Measurements from ENCODE around the gene FERD3L. TPM values are rescaled to one million over a fixed set of nuclear protein-coding genes. Genes with fewer than 3 reads are reported as not detected.
"Not testable (repeated sequence)": the region's sequence is repeated elsewhere in the genome, so short reads cannot be mapped to it uniquely, and the experiment has no call there.

The FERD3L gene, protein sequence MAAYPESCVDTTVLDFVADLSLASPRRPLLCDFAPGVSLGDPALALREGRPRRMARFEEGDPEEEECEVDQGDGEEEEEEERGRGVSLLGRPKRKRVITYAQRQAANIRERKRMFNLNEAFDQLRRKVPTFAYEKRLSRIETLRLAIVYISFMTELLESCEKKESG
- total RNA-seq (2014; rRNA removed; shearing (Covaris generic)) = not detected in 2 replicates

DNA sequence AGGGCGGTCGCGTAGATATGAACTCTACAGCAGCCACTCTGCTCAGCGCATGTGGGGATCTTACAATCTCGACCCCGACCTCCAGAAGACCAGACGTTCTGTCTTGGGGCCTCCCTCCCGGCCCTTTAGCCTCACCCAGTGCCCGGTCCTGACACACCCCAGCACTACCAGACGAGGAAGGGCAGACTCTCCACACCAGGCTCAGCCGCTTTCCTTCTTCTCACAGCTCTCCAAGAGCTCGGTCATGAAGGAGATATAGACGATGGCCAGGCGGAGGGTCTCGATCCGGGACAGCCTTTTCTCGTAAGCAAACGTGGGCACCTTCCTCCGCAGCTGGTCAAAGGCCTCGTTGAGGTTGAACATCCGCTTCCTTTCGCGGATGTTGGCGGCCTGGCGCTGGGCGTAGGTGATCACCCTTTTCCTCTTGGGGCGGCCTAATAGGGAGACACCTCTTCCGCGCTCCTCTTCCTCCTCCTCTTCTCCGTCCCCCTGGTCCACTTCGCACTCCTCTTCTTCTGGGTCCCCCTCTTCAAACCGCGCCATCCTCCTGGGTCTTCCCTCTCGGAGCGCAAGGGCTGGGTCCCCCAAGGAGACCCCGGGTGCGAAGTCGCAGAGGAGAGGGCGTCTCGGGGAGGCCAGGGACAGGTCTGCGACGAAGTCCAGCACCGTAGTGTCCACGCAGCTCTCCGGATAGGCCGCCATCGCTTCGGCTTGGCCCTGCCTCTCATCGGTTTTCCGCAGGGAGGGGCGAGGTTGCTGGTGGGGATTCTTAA is at the start of gene FERD3L:
FERD3L (minus strand) TSS at position 761 of the 773 bp plus-strand sequence; CDS start at position 702, 59 bp downstream.
- DNase-seq (ENCODE audit: low spot score) = no peak

DNA sequence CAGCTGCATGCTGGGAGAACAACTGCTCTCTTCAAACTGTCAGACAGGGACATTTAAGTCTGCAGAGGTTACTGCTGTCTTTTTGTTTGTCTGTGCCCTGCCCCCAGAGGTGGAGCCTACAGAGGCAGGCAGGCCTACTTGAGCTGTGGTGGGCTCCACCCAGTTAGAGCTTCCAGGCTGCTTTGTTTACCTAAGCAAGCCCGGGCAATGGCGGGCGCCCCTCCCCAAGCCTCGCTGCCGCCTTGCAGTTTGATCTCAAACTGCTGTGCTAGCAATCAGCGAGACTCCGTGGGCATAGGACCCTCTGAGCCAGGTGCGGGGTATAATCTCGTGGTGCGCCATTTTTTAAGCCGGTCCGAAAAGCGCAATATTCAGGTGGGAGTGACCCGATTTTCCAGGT is 49.2 kb upstream of the FERD3L start:
- not testable (repeated sequence) for DNase-seq (ENCODE audit: low spot score)

DNA sequence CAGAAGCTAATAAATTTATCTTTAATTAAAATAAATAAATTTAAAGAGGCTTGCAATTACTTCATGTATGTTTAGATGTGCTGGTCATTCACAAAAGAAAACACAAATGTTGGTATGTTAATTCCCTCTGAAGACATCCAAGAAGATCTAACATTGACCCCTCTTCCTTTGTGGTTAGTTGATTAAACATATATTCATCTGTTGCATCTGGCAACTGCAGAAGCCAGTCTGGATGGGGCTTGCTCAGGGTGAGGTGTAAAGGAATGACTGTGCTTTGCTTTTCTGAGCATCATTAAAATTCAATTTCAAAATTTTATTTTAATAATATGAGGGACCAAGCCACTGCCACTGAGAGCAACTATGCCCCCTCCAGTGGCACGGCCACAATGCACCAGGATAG is 36.4 kb upstream of the FERD3L start:
- no peak for DNase-seq (ENCODE audit: low spot score)

DNA sequence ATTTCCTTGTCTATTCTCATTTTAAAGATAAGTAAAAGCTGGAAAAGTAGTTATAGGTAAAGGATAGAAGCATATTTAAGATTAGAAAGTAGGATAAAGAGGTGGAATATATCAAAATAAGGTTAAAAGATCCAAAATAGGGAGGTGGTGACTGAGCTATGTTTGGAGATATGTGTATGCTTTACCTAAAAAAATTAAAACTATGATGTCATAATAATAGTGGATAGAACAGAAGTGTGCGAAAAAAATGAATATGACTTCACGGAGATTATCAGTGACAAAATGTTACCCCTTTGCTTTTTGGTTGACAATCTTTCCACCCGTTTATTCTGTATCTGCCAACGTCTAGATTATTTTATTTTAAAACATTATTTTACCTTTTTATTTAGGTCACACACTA is 33.4 kb upstream of the FERD3L start:
- no peak for DNase-seq (ENCODE audit: low spot score)

DNA sequence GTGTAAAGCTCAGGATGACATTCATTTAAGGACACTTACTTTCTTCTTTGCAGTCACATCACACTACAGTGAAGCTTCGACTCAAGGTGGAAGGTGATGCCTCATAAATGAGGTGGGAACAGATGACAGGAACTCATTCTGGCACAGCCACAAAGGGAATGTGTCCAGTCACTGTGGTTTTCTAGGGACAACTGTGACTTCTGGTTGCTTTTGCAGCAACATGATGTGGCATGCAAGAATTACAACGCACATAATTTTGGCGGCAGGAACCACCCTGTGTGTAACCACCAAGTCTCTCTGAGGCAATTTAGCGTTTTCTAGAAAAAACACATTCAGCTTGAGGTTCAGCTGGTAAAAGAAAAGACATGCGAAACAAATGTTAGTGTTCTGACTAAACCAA is 32.0 kb upstream of the FERD3L start:
- peak; percentile 96 for DNase-seq (ENCODE audit: low spot score)

DNA sequence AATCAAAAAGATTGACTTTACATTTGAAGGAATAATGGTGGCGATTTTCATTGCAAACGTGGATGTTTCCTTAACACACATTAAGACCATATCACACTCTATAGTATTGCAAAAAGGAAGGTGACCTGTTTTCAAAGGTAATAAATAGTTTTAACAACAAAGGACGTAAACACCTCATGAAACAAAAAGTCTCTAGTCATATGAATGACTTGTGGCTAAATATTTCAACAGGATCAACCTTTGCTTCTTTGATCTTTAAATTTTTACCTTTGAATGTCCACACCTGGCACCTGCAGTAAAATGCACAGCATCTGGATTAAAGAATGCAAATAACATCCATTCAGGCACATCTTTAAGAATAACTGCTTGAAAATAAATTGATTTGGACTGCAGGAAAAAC is 30.0 kb upstream of the FERD3L start:
- no peak for DNase-seq (ENCODE audit: low spot score)

DNA sequence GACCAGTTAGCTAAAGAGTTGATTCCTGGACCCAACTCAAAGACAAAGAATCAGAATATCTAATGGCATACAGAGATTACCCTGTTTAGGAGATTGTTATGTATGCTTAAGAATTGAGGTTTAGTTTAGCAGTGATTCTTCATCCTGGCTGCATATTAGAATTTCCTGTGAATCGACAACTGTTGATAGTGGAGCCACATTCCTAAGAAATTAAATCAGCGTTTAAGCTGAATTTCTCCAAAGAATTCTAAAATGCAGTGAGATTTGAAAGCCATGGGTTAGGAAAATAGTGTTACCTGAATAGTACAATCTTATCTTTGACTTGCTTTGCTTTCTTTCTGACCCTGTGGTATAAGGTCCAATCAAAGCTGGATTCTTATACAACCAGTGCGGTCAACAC is 16.4 kb upstream of the FERD3L start:
- DNase-seq (ENCODE audit: low spot score) = no peak

DNA sequence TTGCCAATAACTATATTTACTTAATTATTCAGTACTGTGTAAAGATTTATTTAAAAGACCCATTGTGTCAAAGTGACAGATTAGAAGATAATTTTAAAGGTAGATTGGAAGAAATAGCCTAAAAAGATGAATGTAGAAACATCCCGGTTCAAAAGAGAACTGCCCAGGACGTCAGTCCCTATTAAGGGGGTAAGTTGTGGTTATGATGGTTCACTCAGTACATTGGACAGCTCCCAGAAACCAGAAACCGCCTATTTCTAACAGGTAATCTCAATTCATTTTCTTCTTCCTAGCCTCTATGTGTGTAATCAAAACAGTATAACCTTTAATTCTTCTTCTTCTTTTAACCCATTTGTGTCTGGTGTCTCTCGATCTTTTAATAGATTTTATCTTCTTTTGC is 1.5 kb upstream of the FERD3L start:
- no peak for DNase-seq (ENCODE audit: low spot score)

DNA sequence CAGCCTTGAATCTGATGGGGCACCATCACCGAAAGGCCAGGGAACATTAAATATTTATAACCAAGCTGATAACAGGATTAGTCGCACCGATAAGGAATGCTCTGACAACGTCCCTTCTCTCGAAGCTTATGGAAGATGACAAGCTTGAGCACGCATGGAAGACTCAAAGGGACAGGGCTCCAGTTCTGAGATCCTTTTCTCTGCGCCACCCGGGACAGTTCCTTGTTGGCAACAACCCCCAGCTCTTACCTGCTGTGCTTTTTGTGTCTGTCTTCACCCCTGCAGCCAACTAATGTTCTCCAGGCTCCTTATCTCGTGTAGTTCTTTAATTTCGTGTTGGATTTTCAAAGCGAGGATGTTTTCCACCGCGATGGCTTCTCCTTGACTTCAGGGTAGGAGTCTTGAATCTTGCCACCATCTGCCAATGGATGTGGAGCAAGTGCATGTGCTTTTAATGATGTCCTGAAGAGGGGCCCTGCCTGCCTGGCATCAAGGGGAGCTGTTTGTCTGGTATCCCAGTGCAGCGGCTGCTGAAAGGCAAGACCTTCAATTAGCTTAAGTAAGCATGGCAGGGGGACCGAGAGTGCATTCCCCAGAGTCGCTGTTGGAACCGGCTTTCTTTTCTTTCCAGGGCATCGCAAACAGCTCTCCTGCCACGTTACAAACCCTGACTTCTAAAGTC is 354 bp upstream of the FERD3L start:
- no peak for DNase-seq (ENCODE audit: low spot score)

DNA sequence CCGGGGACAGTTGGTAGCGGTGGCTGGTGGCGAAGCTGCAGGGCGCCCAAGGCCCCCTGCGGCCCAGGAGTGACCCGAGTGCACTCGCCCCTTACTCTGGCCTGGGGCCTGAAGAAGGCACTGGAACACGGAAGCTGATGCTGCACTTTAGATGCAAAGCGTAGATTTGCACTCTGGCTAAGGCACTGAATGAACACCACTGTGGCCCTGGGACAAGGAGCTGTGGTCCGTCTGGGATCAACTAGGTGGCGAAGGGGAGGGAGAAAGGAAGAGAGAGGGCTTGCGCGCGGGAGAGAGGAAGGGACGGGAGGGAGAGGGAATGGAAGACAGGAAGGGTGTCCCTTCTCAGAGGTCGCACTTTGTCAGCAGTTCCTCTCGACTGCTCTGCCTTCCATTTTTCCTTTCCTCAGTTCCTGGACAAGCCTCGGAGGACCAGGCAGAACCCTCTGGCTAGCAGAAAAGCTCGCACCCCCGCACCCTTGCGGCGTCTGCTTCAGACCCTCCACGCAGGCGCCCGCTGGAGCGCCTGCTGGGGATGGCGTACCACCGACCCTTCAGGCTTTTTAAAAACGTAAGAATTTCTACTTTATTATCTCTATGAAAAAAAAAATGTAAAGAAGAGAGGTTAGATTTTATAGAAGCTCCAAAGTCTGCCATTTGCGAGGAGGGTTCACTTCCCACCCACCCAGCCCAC is 1.2 kb downstream of the FERD3L start:
- DNase-seq (ENCODE audit: low spot score) = no peak

DNA sequence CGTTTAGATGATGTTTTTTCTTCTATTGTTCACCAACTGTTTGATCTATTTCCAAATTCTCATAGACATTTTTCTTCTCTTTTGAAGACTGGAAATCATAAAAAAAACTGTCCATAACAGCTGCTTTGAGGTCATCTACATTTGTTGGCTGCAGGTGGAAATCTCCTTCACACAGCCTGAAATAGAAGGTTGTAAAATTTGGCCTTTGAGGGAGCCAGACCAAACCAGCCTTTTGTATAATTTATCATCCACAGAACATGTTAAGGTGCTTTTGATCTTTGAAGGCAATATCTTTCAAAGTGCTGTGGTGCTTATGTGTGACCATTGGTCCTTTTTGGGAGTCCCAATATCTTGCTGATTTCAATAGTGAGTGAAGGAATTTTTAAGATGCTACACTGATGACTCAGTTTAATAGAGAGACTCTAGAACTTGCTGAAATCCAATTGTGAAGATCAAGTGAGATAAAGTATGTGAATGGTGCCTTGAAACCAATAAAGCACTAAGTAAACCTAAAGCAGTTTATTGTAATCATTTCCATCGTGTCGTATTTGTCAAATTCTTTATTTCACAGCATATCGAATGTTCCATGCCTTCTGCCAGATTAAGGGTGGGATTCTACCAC is 5.4 kb downstream of the FERD3L start:
- DNase-seq (ENCODE audit: low spot score) = no peak

DNA sequence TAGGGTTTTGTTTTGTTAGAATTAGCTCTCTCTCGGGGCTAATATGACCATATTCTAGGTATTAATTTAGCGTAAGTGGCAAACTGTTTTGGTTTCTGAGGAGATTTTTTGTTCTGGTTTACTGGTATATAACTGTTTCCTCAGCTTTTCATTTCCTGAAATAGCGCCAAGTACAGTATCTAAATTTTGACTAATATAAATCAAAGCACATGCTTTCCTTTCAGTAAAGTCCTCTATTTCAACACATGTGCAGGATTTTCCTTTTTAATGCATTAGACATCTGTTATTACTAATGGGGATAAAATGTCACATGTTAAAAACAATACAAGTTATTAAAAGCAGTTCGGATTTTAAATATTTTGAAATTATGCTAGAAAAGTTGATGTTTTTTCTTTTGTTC is 11.3 kb downstream of the FERD3L start:
- no peak for DNase-seq (ENCODE audit: low spot score)

DNA sequence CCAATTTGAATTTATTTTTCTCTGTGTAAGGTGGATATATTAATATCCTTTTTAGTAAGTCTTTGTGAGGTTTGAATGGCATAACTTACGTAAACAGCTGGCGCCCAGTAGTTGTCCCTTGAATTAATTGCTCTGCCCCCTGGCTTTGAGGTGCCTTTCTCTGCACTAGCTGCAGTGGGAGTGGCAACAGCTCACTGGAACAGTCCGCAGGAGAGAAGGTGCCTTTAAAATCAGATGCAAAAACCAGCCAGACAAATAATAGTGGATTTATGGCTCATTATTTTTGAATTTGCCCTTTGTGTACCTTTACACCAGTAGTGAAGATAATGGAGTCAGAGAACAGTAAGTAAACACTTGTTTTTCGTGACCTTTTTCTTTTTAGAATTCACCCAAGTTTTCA is 11.8 kb downstream of the FERD3L start:
- no peak for DNase-seq (ENCODE audit: low spot score)

DNA sequence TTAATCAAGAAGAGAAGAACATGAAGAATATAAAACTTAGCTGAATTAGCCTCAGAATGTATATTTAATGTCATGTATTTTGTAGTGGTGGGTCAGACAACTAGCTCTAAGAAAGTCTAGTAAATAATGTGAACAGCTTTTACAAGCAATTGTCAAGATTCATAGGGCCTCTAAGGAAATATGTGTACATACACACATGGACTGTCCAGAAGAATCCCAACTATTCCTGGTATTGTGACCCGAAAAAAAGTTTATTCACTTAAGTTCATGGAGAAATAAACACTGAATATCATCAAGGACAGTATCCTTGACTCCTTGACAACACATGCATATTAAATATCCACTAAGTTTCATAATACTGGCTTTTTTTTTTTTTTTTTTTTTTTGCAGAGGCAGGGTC is 16.4 kb downstream of the FERD3L start:
- DNase-seq (ENCODE audit: low spot score) = no peak

DNA sequence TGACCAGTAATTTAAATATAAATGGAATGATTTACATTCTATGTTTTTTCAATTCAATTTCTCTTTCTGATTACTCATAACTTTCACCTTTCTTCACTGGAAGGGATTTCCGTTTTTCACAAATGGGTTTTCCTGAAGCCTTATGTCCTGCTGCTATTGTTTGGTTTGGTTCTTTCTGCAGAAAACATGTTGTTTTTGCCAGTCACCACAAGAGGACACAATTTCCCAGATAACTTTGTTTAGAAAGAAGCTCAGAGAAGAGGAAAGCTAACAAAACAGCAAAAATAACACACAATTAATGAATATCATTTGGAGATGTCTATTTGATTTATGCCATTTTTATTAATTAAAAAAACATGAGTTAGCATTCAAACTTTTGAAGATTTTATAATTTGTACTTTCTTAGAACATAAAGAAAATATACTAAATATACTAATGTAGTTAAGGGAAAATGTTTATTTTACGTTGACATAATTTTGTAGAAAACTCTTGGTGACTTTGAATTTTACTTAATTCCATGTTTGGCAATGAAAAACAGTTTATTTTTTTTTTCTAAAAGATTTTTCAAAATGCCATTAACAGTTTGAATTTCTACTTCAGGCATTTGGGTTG is 23.1 kb downstream of the FERD3L start:
- peak; percentile 83 for DNase-seq (ENCODE audit: low spot score)

DNA sequence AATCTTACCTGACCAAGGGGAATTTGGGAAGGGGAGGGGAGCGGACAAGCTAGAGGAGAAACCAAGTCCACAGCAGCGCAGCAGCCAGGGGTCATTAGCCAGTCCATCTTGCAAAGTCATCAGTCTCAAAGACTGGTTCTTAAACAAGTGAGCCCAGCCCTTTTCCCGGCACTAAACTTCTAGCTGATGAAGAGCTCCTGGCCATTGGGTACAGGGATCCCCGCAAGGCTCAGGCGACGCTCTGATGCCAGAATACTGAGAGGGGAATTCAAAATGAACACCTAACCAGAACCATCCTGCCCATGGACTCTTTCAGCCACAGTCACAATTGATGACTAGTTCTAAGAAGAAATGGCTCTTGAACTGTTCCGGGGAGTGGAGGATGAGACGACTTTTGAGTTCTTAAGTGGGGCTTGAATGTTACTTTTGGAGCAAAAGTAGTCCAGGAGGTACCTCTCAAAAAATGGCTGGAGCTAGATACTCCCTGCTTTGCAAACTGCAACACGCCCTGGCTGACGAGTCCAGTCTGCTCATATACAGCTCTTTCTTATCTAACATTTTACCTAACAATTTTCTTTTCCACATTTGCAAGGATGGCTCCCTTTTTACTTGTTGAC is 25.2 kb downstream of the FERD3L start:
- no peak for DNase-seq (ENCODE audit: low spot score)

DNA sequence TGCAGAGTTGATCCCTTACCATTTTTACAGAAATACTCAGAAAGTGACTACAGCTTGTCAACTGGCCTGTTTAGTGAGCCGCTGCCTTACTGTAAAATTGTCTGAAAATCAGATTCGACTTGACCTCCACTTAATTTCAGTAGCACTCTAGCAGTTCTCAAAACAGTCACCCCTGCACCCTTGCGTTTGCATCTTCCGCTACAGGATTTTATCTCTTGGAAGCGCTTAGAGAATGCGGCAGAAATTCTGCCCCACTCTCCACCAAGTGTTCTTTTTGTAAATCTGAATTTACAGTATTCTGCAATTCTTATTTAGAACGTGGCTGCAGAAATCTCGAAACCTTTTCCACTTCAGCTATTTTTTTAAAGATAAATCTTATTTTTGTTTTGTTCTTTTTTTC is 25.8 kb downstream of the FERD3L start:
- no peak for DNase-seq (ENCODE audit: low spot score)

DNA sequence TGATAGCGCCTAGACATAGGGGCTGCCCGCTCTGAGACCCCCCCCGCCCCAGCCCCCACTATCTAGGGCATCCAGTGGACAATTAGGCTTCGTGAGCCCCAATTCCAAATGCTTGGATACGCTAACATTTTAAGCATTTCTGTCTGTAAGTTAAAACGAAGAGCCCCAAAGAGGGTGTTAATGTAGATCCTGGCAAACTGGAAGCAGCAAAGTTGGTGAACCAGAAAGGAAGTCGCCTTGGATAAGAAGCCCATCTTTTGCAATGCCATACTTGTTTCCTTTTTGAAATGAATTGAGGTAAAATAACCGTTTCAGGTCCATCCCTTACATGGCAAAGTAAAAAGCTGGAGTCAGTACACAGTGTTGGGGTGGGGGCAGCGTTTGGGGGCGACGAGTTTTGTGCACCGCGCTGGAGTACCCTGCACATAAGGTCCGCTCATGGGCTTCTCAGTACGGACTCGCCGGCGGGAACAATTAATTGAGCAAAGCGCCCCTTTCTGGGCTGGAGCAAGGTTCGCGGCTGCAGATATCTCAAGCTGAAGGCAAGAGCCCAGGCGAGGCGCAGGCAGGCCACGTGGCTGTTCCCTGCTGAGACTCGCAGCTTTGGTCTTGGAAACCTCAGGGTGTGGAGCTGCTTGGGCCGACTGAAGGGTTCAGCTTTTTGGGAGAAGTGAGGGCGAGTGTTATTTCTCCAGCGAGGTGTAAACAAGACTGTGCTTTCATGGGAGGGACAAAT is 26.4 kb downstream of the FERD3L start:
- no peak for DNase-seq (ENCODE audit: low spot score)

DNA sequence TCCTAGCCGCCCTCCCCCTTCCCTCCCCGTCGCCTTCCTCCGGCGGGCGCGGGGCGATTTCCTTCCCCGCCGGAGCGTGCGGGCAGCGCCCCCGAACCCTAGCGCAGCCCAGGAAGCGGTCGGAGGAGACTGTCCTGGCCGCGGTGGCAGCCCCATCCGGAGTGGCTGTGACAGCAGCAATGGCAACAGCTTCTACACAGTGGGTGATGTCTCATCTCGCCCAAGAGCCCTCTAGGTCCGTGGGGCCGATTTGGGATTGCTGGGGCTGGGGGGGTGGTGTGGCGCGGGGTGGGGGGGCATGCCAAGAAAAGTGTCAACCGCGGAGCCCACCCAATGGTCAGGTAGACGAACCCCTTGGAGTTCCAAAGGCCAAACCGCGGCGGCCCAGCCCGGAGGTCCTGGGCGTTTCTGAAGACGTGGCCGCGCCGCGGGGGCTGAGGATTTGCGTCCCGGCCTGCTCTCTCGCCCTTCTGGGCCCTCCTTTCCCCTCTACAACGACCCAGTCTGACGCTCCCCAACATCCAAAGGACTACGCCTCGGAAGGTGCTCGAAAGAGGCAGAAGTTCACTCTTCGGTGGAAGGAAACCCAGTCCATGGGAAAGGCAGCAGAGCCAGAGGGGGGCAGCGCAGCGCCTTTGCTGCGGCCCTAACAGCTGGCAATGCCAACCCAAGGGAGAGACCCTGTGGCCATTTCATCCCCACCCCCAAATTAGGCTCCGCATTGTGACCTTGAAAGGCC is 27.2 kb downstream of the FERD3L start:
- peak; percentile 45 for DNase-seq (ENCODE audit: low spot score)

Data from H4 (cell line).